Kidney (tissue), 14 donors: ENCODE results near the gene ASTL. TPM values are rescaled to one million over a fixed set of nuclear protein-coding genes. Genes with fewer than 3 reads are reported as not detected.
"Not testable (repeated sequence)": the region's sequence is repeated elsewhere in the genome, so short reads cannot be mapped to it uniquely, and the experiment has no call there.

Experiments
- DNase-seq, 5 donors: peaks; one replicate each; pipeline ENCODE4 v3.0.0-alpha.2; 2013 to 2020
- FAIRE-seq: peaks from 2 replicates; lab custom pipeline; 2012; peaks lifted over from hg19 to GRCh38; lab: Jason Lieb, UNC
- H3K27ac ChIP-seq, 2 donors: one replicate each; pipeline ENCODE4 v1.7.0; 2013; ENCODE audit warnings: low read depth in 2 of 2, low read length in 2 of 2, inconsistent platforms in 1 of 2
- H3K27me3 ChIP-seq: one replicate; pipeline ENCODE4 v1.7.1; 2013; ENCODE audit warnings: low read length, inconsistent platforms; ENCODE audit not compliant: control insufficient read depth, insufficient read depth
- H3K36me3 ChIP-seq, 3 donors: one replicate each; pipeline versions ENCODE4 v1.7.0 to v1.7.1; 2013; ENCODE audit warnings: low read length in 3 of 3, control low read depth in 1 of 3, inconsistent platforms in 1 of 3; ENCODE audit not compliant: insufficient read depth in 3 of 3, control insufficient read depth in 2 of 3
- H3K4me1 ChIP-seq, 3 donors: one replicate each; pipeline versions ENCODE4 v1.7.0 to v1.7.1; 2013; ENCODE audit warnings: low read length in 3 of 3, inconsistent platforms in 1 of 3, low read depth in 1 of 3; ENCODE audit not compliant: control insufficient read depth in 2 of 3, insufficient read depth in 2 of 3
- H3K4me3 ChIP-seq, 3 donors: one replicate each; pipeline versions ENCODE4 v1.7.0 to v1.8.1; 2013; ENCODE audit warnings: low read length in 3 of 3, control low read depth in 1 of 3, inconsistent platforms in 1 of 3
- H3K9ac ChIP-seq, 3 donors: one replicate each; pipeline versions ENCODE4 v1.7.0 to v1.7.1; 2013; ENCODE audit warnings: low read length in 3 of 3, control low read depth in 1 of 3, inconsistent platforms in 1 of 3
- H3K9me3 ChIP-seq, 3 donors: one replicate each; pipeline versions ENCODE4 v1.7.0 to v1.7.1; 2013; ENCODE audit warnings: low read length in 3 of 3, control low read depth in 1 of 3, inconsistent platforms in 1 of 3; ENCODE audit not compliant: control insufficient read depth in 2 of 3, insufficient read depth in 1 of 3
- CTCF ChIP-seq: IDR thresholded peaks from 3 replicates; pipeline ENCODE4 v1.5.1; 2012; ENCODE audit warnings: mild to moderate bottlenecking, moderate library complexity, borderline replicate concordance; ENCODE audit not compliant: insufficient read depth; ENCODE audit errors: extremely low read depth
- intact Hi-C: fragments of 100-400 bp; cut with DNase I; formaldehyde crosslinking; loops from one replicate; pipeline ENCODE4 v1.11.1; 2022
- polyA plus RNA-seq: library from polyadenylated mRNA; stranded (reverse); fragments of 350-450 nt; fragmentation: Illumina TruSeq; extraction: RNeasy Lipid Tissue Mini Kit (QIAGEN cat#74804); gene quantifications from one replicate; pipeline ENCODE4 v1.2.3, GENCODE V29; 2014; ENCODE audit warnings: low read depth, low replicate concordance; ENCODE audit not compliant: insufficient read depth
- total RNA-seq: library from RNA; stranded (reverse); fragmentation: NEBNext Ultra II Directional; extraction: Animal tissue kit (Norgen Biotek cat#: 25700); gene quantifications from one replicate; pipeline ENCODE4 v1.2.1, GENCODE V29; 2021
- donor health status: control.
- donor health status: control.
- donor health status: control.
- donor health status: control.
- donor health status: control.
- donor health status: DM: yes; HTN: yes; CAD: no.
- donor health status: Normal renal cell carcinoma (clear cell type).

The ASTL gene
- total and polyA plus RNA-seq, 2 donors from 2014 or later, result not detected

- Histone ChIP-seq H3K4me1 (no peaks in the 10 kb centered on the region), H3K9me3 (no peaks in the 10 kb centered on the region), H3K27me3 (no peaks in the 10 kb centered on the region), H3K4me3 (no peak overlapping the region), H3K36me3 (no peaks in the 10 kb centered on the region), H3K9ac (no peak overlapping the region), H3K27ac (no peak overlapping the region)
- DNase-seq (peak in 4 of 5 donors; percentile 69 to 81 (median 71)), FAIRE-seq (no peak)
- no peak for TF ChIP-seq CTCF
- intact Hi-C loops, result no loop called here
Measured at GRCh38 chr2:96163768-96164429, 25.6 kb upstream of the ASTL start.

GRCh38 chr2:96163415-96163767 is 25.1 kb upstream of the ASTL start:
- DNase-seq, result no peak
- no peaks in the 10 kb centered on the region for H3K9me3 ChIP-seq
- TF ChIP-seq CTCF, result no peak
- no peaks in the 10 kb centered on the region for H3K4me1 ChIP-seq
- H3K27ac ChIP-seq, result no peak overlapping the region
- no peak overlapping the region for H3K4me3 ChIP-seq
- no peaks in the 10 kb centered on the region for H3K27me3 ChIP-seq
- intact Hi-C loops, result no loop called here
- H3K9ac ChIP-seq, result no peak overlapping the region
- no peak for FAIRE-seq
- no peaks in the 10 kb centered on the region for H3K36me3 ChIP-seq

GRCh38 chr2:96161898-96162297 is 23.6 kb upstream of the ASTL start:
- H3K36me3 ChIP-seq, result no peaks in the 10 kb centered on the region
- intact Hi-C loops, result no loop called here
- FAIRE-seq (no peak), DNase-seq (no peak)
- H3K27ac ChIP-seq, result no peak overlapping the region
- no peak overlapping the region for H3K4me3 ChIP-seq
- no peaks in the 10 kb centered on the region for H3K4me1 ChIP-seq
- H3K9ac ChIP-seq, result no peak overlapping the region
- TF ChIP-seq CTCF, result no peak
- no peaks in the 10 kb centered on the region for H3K27me3 ChIP-seq
- no peaks in the 10 kb centered on the region for H3K9me3 ChIP-seq

- not testable (repeated sequence) for FAIRE-seq, H3K36me3 ChIP-seq
Measured at GRCh38 chr2:96160366-96160765, 22.1 kb upstream of the ASTL start.

More at GRCh38 chr2:96160366-96160765, 22.1 kb upstream of the ASTL start:
- H3K9ac ChIP-seq, H3K27me3 ChIP-seq, intact Hi-C loops, H3K27ac ChIP-seq, H3K4me3 ChIP-seq, H3K9me3 ChIP-seq, H3K4me1 ChIP-seq, DNase-seq: not testable (repeated sequence)
